ENCODE measurements around the gene GPC6.

The GPC6 gene

DNA sequence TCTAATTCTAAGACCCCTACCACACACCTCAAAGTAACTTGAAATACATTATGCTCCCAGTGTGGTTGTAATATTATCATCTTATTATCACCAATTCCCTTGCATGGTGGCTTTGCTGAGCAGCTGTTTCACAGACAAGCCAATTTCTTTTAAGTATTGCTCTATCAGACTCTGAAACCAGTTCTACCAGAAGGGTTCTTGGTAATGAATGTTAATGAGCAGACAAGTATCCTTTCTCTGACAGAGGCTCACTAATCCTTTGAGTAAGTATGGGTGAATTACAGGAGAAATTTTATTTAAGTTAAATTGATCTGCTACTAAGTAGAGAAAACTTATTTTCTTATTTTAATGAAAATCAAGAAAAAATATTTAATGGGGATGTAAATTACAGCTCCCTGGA, 326.0 kb downstream of the GPC6 start:
- no peak overlapping the region for H3K4me3 ChIP-seq (ENCODE audit: low read length)
- no peak for TF ChIP-seq ZNF274 (IDR thresholded peaks at IDR 0.05; ENCODE audit: low read depth, low read length)

GRCh38 chr13:93554514-93554913, 327.9 kb downstream of the GPC6 start:
- H3K4me3 ChIP-seq (ENCODE audit: low read length), result no peak overlapping the region
- TF ChIP-seq ZNF274 (IDR thresholded peaks at IDR 0.05; ENCODE audit: low read depth, low read length), result no peak

GRCh38 chr13:93558637-93559036, 332.0 kb downstream of the GPC6 start:
- H3K4me3 ChIP-seq (ENCODE audit: low read length), result no peak overlapping the region
- TF ChIP-seq ZNF274 (IDR thresholded peaks at IDR 0.05; ENCODE audit: low read depth, low read length), result no peak

DNA sequence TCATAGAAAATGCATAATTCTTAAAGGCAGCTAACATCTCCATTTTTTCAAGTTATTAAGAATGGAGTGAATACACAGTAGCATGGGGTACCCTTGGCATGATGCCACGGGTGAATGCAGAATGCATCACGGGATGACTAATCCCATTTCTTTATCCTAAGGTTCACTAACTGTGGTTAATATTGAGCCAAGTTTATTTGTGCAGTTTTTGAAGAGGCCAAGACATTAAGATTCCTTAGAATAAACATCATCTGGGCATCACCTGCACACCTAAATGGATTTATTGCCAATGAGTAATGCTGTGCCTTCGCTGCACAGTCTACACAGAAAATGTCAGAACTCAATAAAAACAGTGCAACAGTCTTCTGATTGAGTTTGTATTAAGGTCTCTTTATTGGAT, 333.1 kb downstream of the GPC6 start:
- TF ChIP-seq ZNF274 (IDR thresholded peaks at IDR 0.05; ENCODE audit: low read depth, low read length), result no peak
- H3K4me3 ChIP-seq (ENCODE audit: low read length), result no peak overlapping the region

DNA sequence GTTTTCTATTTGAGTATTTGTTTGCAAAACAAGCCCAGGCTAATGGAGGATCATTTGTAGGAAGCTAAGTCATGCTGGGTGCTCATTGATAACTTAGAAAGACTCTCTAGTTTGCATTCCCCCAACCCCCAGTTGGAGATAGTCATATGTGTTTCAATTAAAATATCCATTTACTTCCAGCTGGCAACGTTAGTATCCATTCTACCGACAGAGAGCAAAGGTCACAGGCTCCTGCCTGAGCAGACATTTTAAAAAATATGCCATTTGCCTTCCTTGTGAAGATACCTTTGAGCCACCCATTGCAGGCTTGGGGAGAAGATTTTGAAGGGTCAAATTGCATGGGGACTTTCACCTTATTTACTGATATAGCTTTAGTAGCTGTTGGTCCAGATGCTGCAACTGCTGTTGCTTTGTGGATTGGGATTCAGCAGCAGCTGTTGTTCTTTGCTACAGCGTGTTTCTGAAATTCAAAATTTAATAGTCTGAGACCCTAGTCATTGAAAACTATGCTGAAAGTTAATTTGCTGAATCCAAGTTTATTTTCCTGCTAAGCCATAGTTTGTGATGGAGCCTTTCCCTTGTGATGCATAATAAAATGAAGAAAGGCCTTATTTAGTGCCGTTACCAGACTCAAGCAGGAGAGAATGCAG, 335.1 kb downstream of the GPC6 start:
- no peak for TF ChIP-seq ZNF274 (IDR thresholded peaks at IDR 0.05; ENCODE audit: low read depth, low read length)
- H3K4me3 ChIP-seq (ENCODE audit: low read length), result no peak overlapping the region

- TF ChIP-seq ZNF274 (IDR thresholded peaks at IDR 0.05; ENCODE audit: low read depth, low read length), result no peak
- H3K4me3 ChIP-seq (ENCODE audit: low read length), result no peak overlapping the region
Observed at GRCh38 chr13:93562676-93563075, 336.1 kb downstream of the GPC6 start.

DNA sequence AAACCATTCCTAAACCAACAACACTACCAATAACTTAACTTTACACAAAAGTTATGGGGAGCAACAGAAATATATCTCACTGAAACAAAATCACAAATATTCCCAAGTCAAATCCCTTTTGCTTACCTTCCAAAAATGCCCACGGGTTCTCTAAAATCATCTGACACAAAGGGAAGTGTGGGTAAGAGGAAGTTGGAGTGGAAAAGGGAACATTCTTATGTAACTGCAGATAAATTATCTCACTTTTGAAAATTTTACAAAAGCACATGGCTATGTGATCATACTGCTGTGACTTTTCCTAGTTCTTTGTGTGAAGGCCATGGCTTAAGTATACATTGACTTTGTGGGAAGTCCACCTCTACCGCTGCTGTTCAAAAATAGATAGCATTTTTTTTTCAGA, 350.5 kb downstream of the GPC6 start:
- no peak for TF ChIP-seq ZNF274 (IDR thresholded peaks at IDR 0.05; ENCODE audit: low read depth, low read length)
- no peak overlapping the region for H3K4me3 ChIP-seq (ENCODE audit: low read length)

DNA sequence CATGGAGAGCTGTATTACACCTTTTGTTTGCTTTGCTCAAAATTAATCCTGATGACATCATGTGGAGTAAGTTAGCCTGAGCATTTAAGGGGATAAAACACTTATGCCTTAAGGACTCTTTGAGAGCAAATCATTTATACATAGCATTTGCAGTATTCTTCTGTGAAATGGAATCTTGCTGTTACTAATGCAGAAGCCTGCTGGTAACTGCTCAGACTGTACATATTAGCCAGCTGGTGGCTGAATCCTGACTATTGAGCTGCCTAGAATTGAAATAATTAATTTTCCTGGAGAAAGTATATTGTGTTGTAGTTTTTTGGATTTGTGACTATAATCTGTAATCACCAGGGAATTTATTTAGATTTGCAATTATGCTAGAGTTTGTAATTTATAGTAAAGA, 363.2 kb downstream of the GPC6 start:
- H3K4me3 ChIP-seq (ENCODE audit: low read length), result no peak overlapping the region
- no peak for TF ChIP-seq ZNF274 (IDR thresholded peaks at IDR 0.05; ENCODE audit: low read depth, low read length)

- no peak for TF ChIP-seq ZNF274 (IDR thresholded peaks at IDR 0.05; ENCODE audit: low read depth, low read length)
Observed at GRCh38 chr13:93603043-93603442, 376.4 kb downstream of the GPC6 start.

DNA sequence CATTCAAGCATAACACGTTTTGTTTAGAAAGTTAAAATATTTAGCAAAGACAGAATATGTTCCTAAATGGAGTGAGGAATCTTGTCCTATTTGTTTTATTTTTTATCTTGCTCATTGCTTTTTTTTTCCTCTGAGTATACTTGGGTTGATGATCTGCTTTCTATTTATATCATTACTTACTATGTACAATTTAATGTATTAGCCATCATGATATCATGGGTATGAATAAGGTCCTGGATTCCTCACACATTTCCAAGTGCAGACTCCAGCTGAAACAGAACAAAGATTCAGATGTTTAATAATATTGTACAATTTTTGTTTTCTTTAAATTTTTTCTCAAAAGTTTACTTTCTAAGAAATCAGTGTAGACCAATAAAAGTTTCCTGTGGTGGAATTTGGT, 388.2 kb downstream of the GPC6 start:
- TF ChIP-seq ZNF274 (IDR thresholded peaks at IDR 0.05; ENCODE audit: low read depth, low read length), result no peak
- H3K4me3 ChIP-seq (ENCODE audit: low read length), result no peak overlapping the region

More at GRCh38 chr13:93603043-93603442, 376.4 kb downstream of the GPC6 start:
- H3K4me3 ChIP-seq (ENCODE audit: low read length), result no peak overlapping the region

GRCh38 chr13:93620181-93620765, 393.7 kb downstream of the GPC6 start:
- no peak overlapping the region for H3K4me3 ChIP-seq (ENCODE audit: low read length)
- no peak for TF ChIP-seq ZNF274 (IDR thresholded peaks at IDR 0.05; ENCODE audit: low read depth, low read length)

GRCh38 chr13:93621051-93621450, 394.4 kb downstream of the GPC6 start:
- no peak for TF ChIP-seq ZNF274 (IDR thresholded peaks at IDR 0.05; ENCODE audit: low read depth, low read length)

GRCh38 chr13:93621966-93622365, 395.4 kb downstream of the GPC6 start:
- H3K4me3 ChIP-seq (ENCODE audit: low read length), result no peak overlapping the region
- TF ChIP-seq ZNF274 (IDR thresholded peaks at IDR 0.05; ENCODE audit: low read depth, low read length), result no peak

More at GRCh38 chr13:93621051-93621450, 394.4 kb downstream of the GPC6 start:
- no peak overlapping the region for H3K4me3 ChIP-seq (ENCODE audit: low read length)

DNA sequence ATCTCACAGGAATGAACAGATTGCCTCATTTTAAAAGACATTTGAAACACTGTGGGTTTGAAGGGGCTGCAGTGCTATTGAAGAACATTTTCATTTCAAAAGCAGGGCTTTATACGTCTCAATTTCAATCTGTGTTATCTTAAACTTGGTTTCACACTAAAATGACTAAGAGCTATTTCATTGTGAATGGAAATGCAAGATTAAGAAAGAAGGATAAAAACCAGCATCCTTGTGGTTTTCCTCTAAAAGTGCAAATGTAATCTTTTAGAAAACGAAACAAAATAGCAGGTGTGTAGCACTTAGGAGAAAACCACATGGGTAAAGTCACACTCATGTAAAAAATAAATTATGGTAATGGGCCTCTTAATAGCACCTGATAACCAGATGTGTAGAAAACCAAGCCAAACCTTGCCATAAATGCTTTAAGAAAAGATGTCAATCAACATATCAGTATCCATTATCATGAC, 397.7 kb downstream of the GPC6 start:
- H3K4me3 ChIP-seq (ENCODE audit: low read length), result no peak overlapping the region
- TF ChIP-seq ZNF274 (IDR thresholded peaks at IDR 0.05; ENCODE audit: low read depth, low read length), result no peak

DNA sequence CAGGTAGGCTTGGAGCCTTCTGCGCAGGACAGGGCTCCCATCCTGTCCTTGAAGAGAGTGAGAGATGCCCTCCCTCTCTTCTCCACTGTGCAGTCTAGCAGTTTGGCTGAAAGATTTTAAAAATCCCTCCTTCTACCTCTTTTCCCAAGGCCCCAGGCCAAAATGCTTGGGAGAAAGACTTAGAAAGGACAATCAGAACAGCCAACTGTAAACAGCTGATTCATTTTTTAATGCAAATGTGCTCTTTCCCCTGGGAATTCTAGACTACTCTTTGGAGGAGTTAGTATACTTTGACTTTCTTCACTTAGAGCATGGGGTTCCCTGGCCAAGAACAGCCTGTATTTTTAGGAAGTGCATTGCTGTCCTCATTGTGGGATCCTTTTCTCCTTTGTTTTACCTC, 398.9 kb downstream of the GPC6 start:
- H3K4me3 ChIP-seq (ENCODE audit: low read length), result no peak overlapping the region
- TF ChIP-seq ZNF274 (IDR thresholded peaks at IDR 0.05; ENCODE audit: low read depth, low read length), result no peak

Data from GM08714 (cell line).